ENCODE data around the gene SHISA9. TPM values are rescaled to one million over a fixed set of nuclear protein-coding genes. Genes with fewer than 3 reads are reported as not detected.

Gene SHISA9
- total and polyA plus RNA-seq, 4 donors: under 0.01 to 0.08 (median 0.07) TPM; not detected in 1

- no peak overlapping the region for H3K4me3 ChIP-seq (ENCODE audit: low read depth in 1 of 3, low read length in 3 of 3)
- no peaks in the 10 kb centered on the region for H3K36me3 ChIP-seq (ENCODE audit: control insufficient read depth in 4 of 4, insufficient read depth in 3 of 4, low read depth in 1 of 4, low read length in 3 of 4)
- H3K4me1 ChIP-seq (ENCODE audit: control insufficient read depth in 4 of 4, insufficient read depth in 4 of 4, low read length in 3 of 4): no peaks in the 10 kb centered on the region
- H3K9ac ChIP-seq (ENCODE audit: low read depth in 1 of 2, low read length in 2 of 2): no peak overlapping the region
- 88% methylated on average over 22 of the region's 22 CpGs for WGBS
- no peak for DNase-seq (ENCODE audit: low spot score)
- H3K27ac ChIP-seq (ENCODE audit: low read depth in 1 of 2, low read length in 2 of 2): no peak overlapping the region
- H3K27me3 ChIP-seq (ENCODE audit: control insufficient read depth in 4 of 4, insufficient read depth in 4 of 4, low read length in 3 of 4): no peaks in the 10 kb centered on the region
- peaks cover 0 to 4% (median 0%) of the 10 kb centered on the region in 4 donors for H3K9me3 ChIP-seq (ENCODE audit: control insufficient read depth in 4 of 4, low read length in 3 of 4)
- TF ChIP-seq ATF3 (IDR thresholded peaks at IDR 0.05): no peak
- no peak for TF ChIP-seq EGR1 (IDR thresholded peaks at IDR 0.05; ENCODE audit: low read depth in 2 of 2)
- TF ChIP-seq SP1 (IDR thresholded peaks at IDR 0.05): no peak
- no peak for TF ChIP-seq NR2F2 (IDR thresholded peaks at IDR 0.05)
- no peak for TF ChIP-seq HNF4G (IDR thresholded peaks at IDR 0.05)
- no peak for TF ChIP-seq TAF1 (conservative IDR thresholded peaks at IDR 0.05)
- TF ChIP-seq MAX (IDR thresholded peaks at IDR 0.05): no peak
- TF ChIP-seq RAD21 (IDR thresholded peaks at IDR 0.05): no peak
- TF ChIP-seq JUND (IDR thresholded peaks at IDR 0.05): no peak
- TF ChIP-seq ZBTB33 (IDR thresholded peaks at IDR 0.05): no peak
- TF ChIP-seq, protein P1, sequence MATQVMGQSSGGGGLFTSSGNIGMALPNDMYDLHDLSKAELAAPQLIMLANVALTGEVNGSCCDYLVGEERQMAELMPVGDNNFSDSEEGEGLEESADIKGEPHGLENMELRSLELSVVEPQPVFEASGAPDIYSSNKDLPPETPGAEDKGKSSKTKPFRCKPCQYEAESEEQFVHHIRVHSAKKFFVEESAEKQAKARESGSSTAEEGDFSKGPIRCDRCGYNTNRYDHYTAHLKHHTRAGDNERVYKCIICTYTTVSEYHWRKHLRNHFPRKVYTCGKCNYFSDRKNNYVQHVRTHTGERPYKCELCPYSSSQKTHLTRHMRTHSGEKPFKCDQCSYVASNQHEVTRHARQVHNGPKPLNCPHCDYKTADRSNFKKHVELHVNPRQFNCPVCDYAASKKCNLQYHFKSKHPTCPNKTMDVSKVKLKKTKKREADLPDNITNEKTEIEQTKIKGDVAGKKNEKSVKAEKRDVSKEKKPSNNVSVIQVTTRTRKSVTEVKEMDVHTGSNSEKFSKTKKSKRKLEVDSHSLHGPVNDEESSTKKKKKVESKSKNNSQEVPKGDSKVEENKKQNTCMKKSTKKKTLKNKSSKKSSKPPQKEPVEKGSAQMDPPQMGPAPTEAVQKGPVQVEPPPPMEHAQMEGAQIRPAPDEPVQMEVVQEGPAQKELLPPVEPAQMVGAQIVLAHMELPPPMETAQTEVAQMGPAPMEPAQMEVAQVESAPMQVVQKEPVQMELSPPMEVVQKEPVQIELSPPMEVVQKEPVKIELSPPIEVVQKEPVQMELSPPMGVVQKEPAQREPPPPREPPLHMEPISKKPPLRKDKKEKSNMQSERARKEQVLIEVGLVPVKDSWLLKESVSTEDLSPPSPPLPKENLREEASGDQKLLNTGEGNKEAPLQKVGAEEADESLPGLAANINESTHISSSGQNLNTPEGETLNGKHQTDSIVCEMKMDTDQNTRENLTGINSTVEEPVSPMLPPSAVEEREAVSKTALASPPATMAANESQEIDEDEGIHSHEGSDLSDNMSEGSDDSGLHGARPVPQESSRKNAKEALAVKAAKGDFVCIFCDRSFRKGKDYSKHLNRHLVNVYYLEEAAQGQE (IDR thresholded peaks at IDR 0.05): no peak
Measured at GRCh38 chr16:12862327-12862726, 39.1 kb upstream of the SHISA9 start.

GRCh38 chr16:12862941-12863340 lies 38.5 kb upstream of the SHISA9 start:
- H3K9me3 ChIP-seq (ENCODE audit: control insufficient read depth in 4 of 4, low read length in 3 of 4): no peaks in the 10 kb centered on the region
- H3K36me3 ChIP-seq (ENCODE audit: control insufficient read depth in 4 of 4, insufficient read depth in 3 of 4, low read depth in 1 of 4, low read length in 3 of 4): no peaks in the 10 kb centered on the region
- 87% methylated on average over 5 of the region's 5 CpGs for WGBS
- no peak overlapping the region for H3K9ac ChIP-seq (ENCODE audit: low read depth in 1 of 2, low read length in 2 of 2)
- H3K4me3 ChIP-seq (ENCODE audit: low read depth in 1 of 3, low read length in 3 of 3): no peak overlapping the region
- no peaks in the 10 kb centered on the region for H3K27me3 ChIP-seq (ENCODE audit: control insufficient read depth in 4 of 4, insufficient read depth in 4 of 4, low read length in 3 of 4)
- no peak for DNase-seq (ENCODE audit: low spot score)
- no peak overlapping the region for H3K27ac ChIP-seq (ENCODE audit: low read depth in 1 of 2, low read length in 2 of 2)
- no peaks in the 10 kb centered on the region for H3K4me1 ChIP-seq (ENCODE audit: control insufficient read depth in 4 of 4, insufficient read depth in 4 of 4, low read length in 3 of 4)
- TF ChIP-seq JUND (IDR thresholded peaks at IDR 0.05) (no peak), MAX (IDR thresholded peaks at IDR 0.05) (no peak), HNF4A (conservative IDR thresholded peaks at IDR 0.05) (no peak), RXRA (IDR thresholded peaks at IDR 0.05) (no peak), EGR1 (IDR thresholded peaks at IDR 0.05; ENCODE audit: low read depth in 2 of 2) (no peak), GABPA (IDR thresholded peaks at IDR 0.05 in 1 of 2, conservative IDR thresholded peaks at IDR 0.05 in 1 of 2) (no peak), ZBTB33 (IDR thresholded peaks at IDR 0.05) (no peak), HNF4G (IDR thresholded peaks at IDR 0.05) (no peak), ATF3 (IDR thresholded peaks at IDR 0.05) (no peak), FOXA1 (IDR thresholded peaks at IDR 0.05) (no peak), SP1 (IDR thresholded peaks at IDR 0.05) (no peak), YY1 (IDR thresholded peaks at IDR 0.05) (no peak), NR2F2 (IDR thresholded peaks at IDR 0.05) (no peak)
- TF ChIP-seq, protein P1 (IDR thresholded peaks at IDR 0.05): no peak
- TF ChIP-seq, protein P2, sequence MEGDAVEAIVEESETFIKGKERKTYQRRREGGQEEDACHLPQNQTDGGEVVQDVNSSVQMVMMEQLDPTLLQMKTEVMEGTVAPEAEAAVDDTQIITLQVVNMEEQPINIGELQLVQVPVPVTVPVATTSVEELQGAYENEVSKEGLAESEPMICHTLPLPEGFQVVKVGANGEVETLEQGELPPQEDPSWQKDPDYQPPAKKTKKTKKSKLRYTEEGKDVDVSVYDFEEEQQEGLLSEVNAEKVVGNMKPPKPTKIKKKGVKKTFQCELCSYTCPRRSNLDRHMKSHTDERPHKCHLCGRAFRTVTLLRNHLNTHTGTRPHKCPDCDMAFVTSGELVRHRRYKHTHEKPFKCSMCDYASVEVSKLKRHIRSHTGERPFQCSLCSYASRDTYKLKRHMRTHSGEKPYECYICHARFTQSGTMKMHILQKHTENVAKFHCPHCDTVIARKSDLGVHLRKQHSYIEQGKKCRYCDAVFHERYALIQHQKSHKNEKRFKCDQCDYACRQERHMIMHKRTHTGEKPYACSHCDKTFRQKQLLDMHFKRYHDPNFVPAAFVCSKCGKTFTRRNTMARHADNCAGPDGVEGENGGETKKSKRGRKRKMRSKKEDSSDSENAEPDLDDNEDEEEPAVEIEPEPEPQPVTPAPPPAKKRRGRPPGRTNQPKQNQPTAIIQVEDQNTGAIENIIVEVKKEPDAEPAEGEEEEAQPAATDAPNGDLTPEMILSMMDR (IDR thresholded peaks at IDR 0.05; ENCODE audit: low read depth, low read length, missing input control): no peak
